GM21737 (cell line): ENCODE data around the gene CNNM2.
"Not testable (repeated sequence)": the region's sequence is repeated elsewhere in the genome, so short reads cannot be mapped to it uniquely, and the experiment has no call there.

Experiments used
- ATAC-seq: cut with Tn5 transposase; IDR thresholded peaks from one replicate; pipeline ENCODE4 v1.9.1; 2021; ENCODE audit warnings: mild to moderate bottlenecking, moderate library complexity; ENCODE audit not compliant: unreplicated experiment

The CNNM2 gene

DNA sequence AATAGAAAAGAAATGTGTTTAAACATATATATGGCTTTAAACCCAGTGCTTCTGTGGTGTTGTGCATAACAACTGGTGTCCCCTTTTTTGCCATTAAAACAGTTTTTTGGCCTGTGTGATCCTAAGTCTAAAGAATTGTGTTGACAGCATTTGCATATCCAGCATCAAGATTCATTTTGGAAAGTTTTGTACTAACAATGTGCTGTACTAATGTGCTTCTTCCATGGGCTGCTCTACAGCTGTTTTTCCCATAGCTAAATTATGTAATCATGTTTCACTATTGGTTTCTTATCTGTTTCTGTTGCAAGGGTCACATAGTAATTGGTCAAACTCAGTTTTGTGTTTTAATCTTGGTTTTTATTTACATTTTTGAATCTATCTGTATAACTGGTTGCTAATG lies 5.5 kb downstream of the CNNM2 start:
- no peak for ATAC-seq

DNA sequence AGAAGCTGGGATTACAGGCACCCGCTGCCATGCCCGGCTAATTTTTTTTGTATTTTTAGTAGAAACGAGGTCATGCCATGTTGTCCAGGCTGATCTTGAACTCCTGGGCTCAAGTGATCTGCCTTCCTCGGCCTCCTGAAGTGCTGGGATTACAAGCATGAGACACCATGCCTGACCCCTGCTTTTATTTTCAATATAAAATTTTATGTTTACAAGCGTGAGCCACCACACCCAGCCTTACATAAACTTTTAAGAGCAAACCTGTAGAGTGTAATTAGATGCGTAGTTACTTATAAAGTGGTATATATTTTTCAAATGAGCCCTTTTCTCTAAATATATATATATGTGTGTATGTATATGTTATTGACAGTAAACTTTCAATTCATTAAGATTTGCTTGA lies 8.7 kb downstream of the CNNM2 start:
- no peak for ATAC-seq

DNA sequence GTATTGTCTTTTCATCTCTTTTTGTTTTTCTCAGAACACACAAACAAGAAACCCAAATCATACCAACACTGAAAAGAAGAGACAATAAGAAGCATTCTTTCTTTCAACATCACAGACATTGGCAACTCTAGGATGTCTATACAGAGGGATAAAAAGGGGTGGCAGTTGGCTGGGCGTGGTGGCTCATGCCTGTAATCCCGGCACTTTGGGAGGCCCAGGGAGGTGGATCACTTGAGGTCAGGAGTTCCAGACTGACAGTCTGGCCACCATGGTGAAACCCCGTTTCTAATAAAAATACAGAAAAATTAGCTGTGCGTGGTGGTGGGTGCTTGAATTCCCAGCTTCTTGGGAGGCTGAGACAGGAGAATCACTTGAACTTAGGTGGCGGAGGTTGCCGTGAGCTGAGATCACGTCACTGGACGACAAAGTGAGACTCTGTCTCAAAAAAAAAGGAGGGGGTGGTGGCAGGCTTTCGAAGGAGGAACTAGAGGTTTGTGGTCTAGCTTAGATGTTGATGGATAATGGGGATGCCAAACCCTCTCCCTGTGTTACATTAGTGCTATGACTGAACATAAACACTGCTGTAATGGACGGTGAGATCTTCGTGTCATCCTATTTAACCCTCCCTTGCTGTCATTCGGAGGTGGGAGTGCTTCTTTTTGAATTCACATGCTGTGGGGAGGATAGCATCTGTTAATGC lies 9.4 kb downstream of the CNNM2 start:
- ATAC-seq: no peak

DNA sequence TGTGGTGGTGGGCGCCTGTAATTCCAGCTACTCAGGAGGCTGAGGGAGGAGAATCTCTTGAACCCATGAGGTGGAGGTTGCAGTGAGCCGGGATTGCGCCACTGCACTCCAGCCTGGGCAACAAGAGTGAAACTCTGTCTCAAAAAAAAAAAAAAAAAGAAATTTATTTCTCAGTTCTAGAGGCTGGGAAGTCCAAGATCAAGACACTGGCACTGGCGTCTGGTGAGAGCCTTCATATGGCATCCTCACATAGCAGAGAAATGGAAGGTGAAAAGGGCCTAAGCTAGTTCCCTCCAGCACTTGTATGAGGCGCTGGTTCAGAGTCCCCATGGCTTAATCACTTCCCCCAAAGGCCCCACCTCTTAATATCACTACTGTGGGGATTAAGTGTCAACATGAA lies 10.3 kb downstream of the CNNM2 start:
- not testable (repeated sequence) for ATAC-seq

DNA sequence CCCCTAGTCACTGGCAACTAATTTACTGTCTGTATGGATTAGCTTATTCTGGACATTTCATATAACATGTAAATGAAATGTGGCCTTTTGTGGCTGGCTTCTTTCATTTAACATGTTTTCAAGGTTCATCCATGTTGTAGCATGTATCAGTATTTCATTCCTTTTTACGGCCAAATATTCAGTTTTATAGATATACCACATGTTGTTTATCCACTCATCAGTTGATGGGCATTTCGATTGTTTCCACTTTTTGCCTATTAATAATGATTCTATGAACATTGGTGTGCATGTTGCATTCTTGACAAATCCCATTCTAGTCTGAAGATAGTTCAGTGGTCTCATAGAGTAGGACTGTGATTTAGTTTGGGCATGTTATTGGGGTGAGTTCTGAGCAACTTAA lies 12.6 kb downstream of the CNNM2 start:
- no peak for ATAC-seq

DNA sequence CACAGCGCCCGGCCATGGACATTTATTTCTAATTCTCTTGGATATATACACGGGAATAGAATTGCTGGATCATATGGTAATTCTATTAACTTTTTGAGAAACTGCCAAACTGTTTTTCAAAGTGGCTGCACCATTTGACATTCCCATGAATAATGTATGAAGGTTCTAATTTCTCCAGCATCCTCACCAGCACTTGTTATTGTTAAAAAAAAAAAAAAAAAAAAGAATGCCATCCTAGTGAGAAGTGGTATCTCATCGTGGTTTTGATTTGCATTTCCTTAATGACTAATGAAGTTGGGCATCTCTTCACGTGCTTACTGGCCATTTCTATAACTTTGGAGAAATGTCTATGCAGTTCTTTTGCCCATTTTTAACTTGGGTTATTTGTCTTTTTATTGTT lies 13.5 kb downstream of the CNNM2 start:
- no peak for ATAC-seq

DNA sequence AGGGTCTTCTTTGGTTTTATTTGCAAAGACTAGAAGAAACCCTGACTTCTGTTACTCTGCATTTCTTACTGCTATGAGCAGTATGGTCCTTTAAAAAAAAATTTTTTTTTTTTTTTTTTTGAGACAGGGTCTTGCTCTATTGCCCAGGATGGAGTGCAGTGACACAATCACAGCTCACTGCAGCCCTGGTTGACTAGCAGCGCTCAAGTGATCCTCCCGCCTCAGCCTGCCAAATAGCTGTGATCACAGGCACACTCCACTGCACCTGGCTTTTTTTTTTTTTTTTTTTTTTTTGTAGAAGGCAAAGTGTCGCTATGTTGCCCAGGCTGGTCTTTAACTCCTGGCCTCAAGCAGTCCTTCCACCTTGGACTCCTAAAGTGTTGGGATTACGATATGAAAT lies 17.4 kb downstream of the CNNM2 start:
- no peak for ATAC-seq

DNA sequence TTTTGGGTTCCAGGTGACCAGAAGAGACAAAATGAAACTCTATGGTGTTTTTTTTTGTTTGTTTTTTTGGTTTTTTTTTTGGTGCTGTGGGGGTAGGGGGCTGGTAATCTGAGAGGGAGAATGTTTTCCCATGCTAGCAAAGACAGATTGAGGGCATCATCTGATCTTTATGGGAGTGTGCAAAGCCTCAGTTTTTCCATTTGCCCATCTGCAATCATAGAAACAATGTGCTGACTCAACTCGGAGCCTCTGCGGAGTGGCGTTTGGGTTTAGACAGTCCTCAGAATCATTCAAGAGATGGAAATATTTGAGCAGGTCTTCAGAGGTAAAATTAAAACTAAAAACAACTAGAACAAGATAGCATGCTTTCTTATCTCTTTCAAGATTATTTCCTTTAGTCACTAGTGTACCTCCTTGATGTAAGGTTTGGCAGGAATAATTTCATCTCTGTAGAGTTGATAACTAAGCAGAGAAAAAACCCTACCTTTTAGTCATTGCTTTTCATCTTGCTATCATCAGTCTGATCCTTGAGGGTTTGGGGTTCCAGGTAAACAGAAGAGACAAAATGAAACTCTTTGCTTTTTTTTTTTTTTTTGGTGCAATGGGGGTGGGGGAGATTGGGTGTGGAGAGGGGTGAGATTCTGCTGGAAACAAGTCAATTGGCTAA lies 18.0 kb downstream of the CNNM2 start:
- ATAC-seq: no peak

DNA sequence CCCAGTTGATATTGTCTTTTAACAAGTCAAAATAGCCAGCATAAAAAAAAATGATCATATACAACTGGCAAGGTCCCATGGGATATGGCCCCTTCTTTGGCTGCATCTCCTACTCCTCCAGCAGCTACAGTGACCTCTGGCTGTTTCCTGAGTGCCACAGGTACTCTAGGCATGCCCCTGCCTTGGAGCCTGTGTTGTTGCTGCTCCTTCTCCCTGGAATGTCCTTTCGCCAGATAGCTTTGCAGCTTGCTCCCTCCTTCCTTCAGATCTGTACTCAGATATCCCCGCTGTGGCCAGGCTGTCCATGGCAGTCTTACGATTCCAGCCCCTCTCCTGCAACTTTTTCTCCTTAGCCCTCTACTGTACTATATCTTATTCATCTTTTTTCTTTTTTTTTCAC lies 23.3 kb downstream of the CNNM2 start:
- no peak for ATAC-seq

DNA sequence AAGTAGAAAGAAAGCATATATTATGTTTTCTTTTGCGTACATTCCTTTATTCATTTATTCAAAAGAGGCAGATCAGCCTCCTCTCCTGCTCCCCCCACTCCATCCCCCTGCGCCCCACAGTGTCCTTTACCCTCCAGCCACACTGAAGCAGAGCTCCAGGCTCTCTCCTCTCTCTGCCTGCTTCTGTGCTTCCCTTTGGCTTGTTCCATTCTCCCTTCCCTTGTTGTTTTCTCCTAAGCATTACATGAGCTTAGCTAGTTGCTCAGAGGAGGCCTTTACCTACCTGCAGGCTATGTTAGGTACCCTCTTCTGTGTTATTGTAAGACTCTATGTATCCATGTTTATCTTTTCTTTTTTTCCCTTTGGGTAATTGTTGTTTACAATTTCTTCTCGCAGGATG lies 27.4 kb downstream of the CNNM2 start:
- ATAC-seq: no peak

DNA sequence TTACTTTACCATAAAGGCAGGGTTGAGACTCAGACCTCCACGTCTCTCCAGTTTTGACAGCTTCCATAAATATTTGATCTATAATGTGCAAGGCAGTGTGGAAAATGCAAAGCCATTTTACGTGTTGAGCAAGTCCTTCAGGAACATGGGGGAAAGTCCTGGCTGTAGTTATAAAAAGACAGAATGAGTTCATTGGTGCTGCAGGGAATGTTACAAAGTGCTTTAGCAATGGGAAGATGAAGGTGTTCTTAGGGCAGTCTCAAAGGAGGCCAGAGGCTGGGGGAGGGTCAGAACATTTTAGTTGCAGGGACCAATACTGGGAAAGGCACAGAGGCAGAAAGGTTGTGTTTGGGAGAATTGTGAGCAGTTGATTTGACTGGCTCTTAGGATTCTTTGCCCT lies 27.9 kb downstream of the CNNM2 start:
- no peak for ATAC-seq

DNA sequence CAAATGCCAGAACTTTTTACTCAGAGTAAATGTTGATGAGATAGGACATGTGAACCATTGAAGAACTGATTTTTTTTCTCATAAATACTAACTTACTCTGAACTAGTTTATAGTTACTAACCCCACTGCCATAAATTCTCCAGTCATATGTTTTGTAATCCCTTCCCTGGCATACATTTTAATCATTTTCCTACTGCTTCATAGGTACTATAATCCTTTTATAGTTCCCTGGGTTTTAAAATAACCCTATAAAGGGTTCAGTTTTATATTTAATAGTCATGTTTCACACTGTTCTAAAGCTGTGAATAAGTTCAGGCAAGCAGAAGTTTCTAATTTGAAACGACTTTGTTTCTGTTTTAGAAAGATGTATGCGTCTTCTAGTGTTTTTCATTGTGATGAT lies 28.9 kb downstream of the CNNM2 start:
- no peak for ATAC-seq

DNA sequence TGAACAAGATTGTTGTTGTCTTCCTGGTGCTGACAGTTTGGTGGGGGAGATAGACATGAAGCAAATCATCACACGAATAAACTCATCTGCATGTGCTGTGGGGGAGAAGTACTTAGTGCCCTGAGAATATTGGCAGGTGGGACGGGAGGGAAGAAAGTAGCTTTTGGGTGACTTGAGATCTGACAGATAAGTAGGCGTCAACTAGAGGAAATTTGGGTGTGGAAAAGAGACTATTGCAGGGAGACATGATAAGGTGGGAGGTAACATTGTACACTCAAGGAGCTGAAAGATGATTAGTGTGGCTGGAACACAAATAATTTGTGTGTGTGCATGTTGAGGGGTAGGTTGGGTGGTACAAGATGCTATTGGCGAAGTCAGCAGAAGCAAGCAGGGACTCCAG lies 30.1 kb downstream of the CNNM2 start:
- no peak for ATAC-seq

DNA sequence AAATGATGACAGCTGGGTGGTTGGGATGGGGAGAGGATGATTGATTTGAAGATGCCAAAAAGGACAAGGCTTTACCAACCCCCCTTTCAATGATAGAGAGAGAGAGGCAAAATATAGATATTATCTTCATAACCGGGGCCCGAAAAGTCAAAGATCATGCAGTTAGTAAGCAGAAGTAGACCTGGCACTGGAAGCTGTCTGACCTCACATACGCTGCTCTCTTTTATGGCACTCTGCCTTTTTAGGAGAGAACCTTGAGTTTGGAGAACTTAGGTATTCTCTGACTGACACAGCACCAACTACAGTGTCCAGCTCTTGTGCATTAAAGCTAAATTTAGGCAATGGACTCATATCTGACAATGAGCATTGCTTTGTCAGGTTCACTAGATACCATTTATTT lies 30.7 kb downstream of the CNNM2 start:
- ATAC-seq: no peak

DNA sequence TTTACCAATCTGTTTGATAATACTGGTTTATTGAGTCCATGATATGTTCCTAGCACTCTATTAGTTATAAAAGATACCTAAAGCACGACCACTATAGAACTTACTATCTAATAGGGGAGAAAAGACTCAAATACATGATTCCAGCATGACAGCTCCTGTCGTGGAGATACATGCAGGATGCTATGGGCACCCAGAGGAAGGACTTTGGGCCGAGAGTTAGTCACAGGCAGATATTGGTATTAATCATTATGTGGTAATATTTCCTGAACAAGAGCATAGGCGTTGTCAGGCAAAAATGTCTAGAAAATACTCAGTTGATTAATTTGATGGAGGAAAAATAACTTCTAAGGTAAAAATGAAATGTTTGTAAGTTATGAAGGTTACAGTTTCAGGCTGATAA lies 31.8 kb downstream of the CNNM2 start:
- ATAC-seq: no peak

DNA sequence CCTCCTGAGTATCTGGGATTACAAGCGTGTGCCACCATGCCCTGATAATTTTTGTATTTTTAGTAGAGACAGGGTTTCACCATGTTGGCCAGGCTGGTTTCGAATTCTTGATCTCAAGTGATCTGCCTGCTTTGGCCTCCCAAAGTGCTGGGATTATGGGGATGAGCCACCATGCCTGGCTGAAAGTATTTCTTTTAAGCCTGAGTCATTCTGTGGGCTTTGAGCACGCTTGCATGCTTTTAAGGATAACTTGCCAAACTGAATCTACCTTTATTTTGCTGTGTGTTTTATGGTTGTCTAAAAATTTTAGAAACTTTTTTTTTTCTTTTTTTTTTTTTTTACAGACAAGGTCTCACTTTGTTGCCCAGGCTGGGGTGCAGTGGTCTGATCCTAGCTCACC lies 33.2 kb downstream of the CNNM2 start:
- no peak for ATAC-seq

DNA sequence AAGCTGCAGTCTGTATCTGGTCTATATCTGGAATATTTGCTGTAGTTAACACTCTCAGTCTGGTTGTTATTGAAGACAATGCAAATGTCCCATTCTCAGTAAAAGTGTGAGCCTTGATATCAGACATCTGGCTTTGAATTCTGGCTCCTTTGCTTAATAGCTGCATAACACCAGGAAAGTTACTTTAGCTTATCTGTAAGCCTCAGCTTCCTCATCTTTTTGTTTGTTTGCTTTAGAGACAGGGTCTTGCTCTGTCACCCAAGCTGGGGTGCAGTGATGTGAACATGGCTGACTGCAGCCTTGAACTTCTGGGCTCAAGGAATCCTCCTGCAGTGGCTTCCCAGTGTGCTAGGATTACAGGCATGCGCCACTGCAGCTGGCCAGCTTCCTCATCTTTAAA lies 41.3 kb downstream of the CNNM2 start:
- ATAC-seq: no peak

DNA sequence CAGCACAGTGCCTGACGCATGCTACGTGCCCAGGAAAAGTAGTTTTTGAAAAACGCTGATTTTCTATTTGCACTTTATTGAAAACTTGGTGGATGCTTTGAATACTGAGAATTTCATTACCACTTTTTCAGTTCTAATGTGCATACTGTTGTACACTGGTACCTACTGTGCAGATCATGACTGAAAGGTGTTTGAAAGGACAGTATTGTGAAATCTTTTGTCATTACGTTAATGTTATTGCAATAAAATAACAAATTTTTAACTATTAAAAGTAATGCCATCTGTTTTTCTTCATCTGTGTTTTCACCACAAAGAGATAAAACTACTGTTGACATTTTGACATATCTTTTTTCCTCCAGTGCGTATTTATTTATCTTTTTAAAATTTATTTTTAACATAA lies 42.1 kb downstream of the CNNM2 start:
- ATAC-seq: no peak

DNA sequence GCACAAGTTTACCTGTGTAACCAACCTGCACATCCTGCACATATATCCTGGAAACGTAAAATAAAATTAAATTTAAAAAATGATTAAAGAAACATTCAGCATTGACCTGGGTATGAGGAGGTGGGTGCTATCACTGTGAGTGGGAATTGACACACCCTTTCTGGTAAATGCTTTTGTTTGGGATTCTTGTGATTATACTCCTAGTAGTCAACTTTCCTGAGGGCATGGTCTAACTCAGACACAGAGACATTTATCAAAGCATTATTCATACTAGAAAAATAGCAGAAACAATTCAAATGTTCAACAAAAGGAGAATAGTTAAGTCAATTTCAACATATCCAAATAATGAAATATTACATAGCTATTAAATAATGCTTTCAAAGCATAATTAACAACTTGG lies 44.2 kb downstream of the CNNM2 start:
- ATAC-seq: no peak

DNA sequence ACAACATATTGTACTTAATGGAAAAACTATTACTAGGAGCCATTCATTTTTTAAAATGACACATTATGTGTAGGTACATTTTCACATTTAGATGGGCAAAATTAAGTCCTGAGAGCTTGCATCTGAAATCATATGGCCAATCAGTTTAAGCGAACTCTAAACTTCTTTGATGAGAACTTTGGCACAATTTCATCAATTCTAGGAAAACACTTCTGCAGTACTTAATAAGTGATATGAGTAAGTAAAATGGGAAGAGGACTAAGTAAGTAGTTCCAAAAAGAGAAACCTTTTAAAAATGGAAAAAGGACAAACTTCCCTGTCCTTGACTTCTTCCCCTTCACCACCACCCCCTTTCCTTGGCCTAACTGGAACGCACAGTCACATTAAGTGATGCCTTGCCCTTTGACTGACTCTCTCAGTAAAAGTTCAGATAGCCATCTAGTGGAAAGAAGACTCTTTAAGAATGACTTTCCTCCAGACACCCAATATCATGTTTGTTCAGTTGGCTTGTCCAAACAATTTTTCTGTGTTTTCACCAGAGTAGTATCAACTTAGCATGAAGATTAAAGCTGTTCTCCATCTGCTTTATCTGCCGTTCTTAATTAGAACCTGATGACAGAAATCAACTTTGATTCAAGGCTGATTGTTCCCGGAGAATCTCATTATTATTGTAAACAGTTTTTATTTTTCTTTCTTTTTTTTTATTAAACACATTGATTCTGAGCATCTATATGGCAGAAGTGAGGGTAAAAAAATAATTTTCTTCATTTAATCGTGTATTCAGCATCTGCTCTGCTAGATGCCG lies 45.1 kb downstream of the CNNM2 start:
- no peak for ATAC-seq

DNA sequence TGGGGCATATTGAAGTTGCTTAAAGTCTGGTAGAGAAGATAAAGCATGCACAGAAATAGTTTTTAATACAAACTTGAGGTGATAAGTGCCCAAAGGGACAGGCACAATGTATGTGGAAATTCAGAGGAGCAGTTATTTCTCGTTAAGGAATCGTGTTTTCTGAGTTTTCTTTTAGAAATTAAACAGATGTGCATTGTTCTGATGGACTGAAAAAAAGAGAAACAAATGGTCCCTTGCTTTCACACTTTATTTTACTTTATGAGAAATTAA lies 45.6 kb downstream of the CNNM2 start:
- ATAC-seq: no peak

DNA sequence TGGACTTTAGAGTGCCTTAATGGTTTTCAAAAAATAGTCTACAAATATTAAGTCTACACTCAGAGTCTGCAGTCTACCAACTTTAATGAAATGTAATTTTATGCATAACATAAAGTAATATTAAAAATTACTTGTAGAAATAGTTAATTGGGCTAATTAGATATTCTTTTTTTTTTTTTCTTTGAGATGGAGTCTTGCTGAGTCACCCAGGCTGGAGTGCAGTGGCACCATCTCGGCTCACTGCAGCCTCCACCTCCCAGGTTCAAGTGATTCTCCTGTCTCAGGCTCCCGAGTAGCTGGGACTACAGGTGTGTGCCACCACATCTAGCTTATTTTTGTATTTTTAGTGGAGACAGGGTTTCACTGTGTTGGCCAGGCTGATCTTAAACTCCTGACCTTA lies 46.0 kb downstream of the CNNM2 start:
- not testable (repeated sequence) for ATAC-seq
